CD4-positive, CD25-positive, alpha-beta regulatory T cell (primary cell): Measurements from ENCODE around the gene LILRB3. TPM values are rescaled to one million over a fixed set of nuclear protein-coding genes. Genes with fewer than 3 reads are reported as not detected.
"Not testable (repeated sequence)": the region's sequence is repeated elsewhere in the genome, so short reads cannot be mapped to it uniquely, and the experiment has no call there.

Experiments used
- ATAC-seq, 2 donors: fragments of 150-1000 bp; cut with Tn5 transposase; one replicate each; pipeline ENCODE4 v1.10.0; 2021; ENCODE audit warnings: low read depth in 2 of 2, moderate number of reproducible peaks in 2 of 2, moderate library complexity in 1 of 2
- DNase-seq, 3 donors: peaks; one replicate each; pipeline versions ENCODE4 v3.0.0 to v3.0.0-alpha.2; 2012 to 2022; ENCODE audit warnings: mixed read lengths in 1 of 3
- H3K27ac ChIP-seq: one replicate; pipeline ENCODE4 v1.7.0; 2013; ENCODE audit warnings: mild to moderate bottlenecking, low read length; ENCODE audit not compliant: insufficient read depth, poor library complexity, severe bottlenecking
- H3K27me3 ChIP-seq: one replicate; pipeline ENCODE4 v1.7.0; 2013; ENCODE audit warnings: low read length; ENCODE audit not compliant: control insufficient read depth, insufficient read depth
- H3K36me3 ChIP-seq: one replicate; pipeline ENCODE4 v1.7.0; 2013; ENCODE audit warnings: mild to moderate bottlenecking, low read length, moderate library complexity; ENCODE audit not compliant: control insufficient read depth, insufficient read depth
- H3K4me1 ChIP-seq: 2 replicates; pipeline ENCODE4 v1.7.0; 2013; ENCODE audit warnings: mild to moderate bottlenecking, low read length; ENCODE audit not compliant: insufficient read depth, control insufficient read depth, poor library complexity, severe bottlenecking
- H3K4me3 ChIP-seq: one replicate; pipeline ENCODE4 v1.7.0; 2013; ENCODE audit warnings: low read depth, mild to moderate bottlenecking, low read length, moderate library complexity
- H3K9me3 ChIP-seq, 2 experiments: 1 replicate in 1 of 2; 2 replicates in 1 of 2; pipeline ENCODE4 v1.7.0; 2013; ENCODE audit warnings: low read length in 2 of 2, mild to moderate bottlenecking in 1 of 2, moderate library complexity in 1 of 2; ENCODE audit not compliant: control insufficient read depth in 2 of 2
- H3K27ac Mint-ChIP-seq, 3 donors: one replicate each; pipeline ENCODE4 v1.8.0; 2020 to 2022; ENCODE audit warnings: mild to moderate bottlenecking in 3 of 3, mixed read lengths in 3 of 3, moderate library complexity in 2 of 3
- H3K27me3 Mint-ChIP-seq: one replicate; pipeline ENCODE4 v1.8.0; 2022; ENCODE audit warnings: mild to moderate bottlenecking, mixed read lengths
- H3K36me3 Mint-ChIP-seq: one replicate; pipeline ENCODE4 v1.8.0; 2020; ENCODE audit warnings: mixed read lengths
- H3K4me1 Mint-ChIP-seq, 4 donors: one replicate each; pipeline ENCODE4 v1.8.0; 2020 to 2022; ENCODE audit warnings: mixed read lengths in 4 of 4, mild to moderate bottlenecking in 1 of 4
- H3K4me3 Mint-ChIP-seq, 4 donors: one replicate each; pipeline ENCODE4 v1.8.0; 2020 to 2022; ENCODE audit warnings: mild to moderate bottlenecking in 4 of 4, mixed read lengths in 4 of 4, moderate library complexity in 3 of 4
- H3K9me3 Mint-ChIP-seq, 7 donors: one replicate each; pipeline ENCODE4 v1.8.0; 2020 to 2022; ENCODE audit warnings: mixed read lengths in 7 of 7, mild to moderate bottlenecking in 3 of 7, moderate library complexity in 2 of 7
- polyA plus RNA-seq, 4 donors: library from polyadenylated mRNA; unstranded; fragments of 300-500 nt; fragmentation: Illumina TruSeq; gene quantifications; one replicate each; pipeline ENCODE4 v1.2.3, GENCODE V29; 2021
- total RNA-seq: library from RNA; stranded (reverse); gene quantifications from one replicate; pipeline ENCODE4 v1.2.3, GENCODE V29; 2022

LILRB3 gene
- total and polyA plus RNA-seq, 5 donors from 2014 or later, result 0.07 to 4.1 (median 0.41) TPM; not detected in 1

DNA sequence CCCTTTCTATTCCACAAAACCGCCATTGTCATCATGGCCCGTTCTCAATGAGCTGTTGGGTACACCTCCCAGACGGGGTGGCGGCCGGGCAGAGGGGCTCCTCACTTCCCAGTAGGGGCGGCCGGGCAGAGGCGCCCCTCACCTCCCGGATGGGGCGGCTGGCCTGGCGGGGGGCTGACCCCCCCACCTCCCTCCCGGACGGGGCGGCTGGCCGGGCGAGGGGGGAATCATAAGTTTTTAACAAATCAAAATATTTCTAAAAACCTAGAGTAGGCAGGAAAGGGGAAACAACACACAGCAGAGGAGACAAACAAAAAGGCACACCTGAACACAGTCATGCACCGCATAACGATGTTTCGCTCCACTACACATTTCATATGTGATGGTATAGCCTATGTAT, 8.1 kb downstream of the LILRB3 start:
- not testable (repeated sequence) for H3K9me3 ChIP-seq, H3K4me3 ChIP-seq, ATAC-seq, H3K27ac ChIP-seq, H3K9me3 Mint-ChIP-seq, H3K27ac Mint-ChIP-seq, DNase-seq, H3K27me3 ChIP-seq, H3K4me3 Mint-ChIP-seq, H3K36me3 ChIP-seq, H3K4me1 ChIP-seq, H3K27me3 Mint-ChIP-seq
- Mint-ChIP-seq H3K36me3 (peaks cover 14% of the 10 kb centered on the region), H3K4me1 (peaks cover 0 to 25% (median 15%) of the 10 kb centered on the region in 4 donors)

- H3K27ac ChIP-seq, ATAC-seq, H3K27ac Mint-ChIP-seq, DNase-seq, H3K36me3 ChIP-seq, H3K4me3 Mint-ChIP-seq, H3K27me3 Mint-ChIP-seq, H3K27me3 ChIP-seq, H3K9me3 ChIP-seq, H3K9me3 Mint-ChIP-seq, H3K4me3 ChIP-seq: not testable (repeated sequence)
- peaks cover 0 to 29% (median 17%) of the 10 kb centered on the region in 4 donors for H3K4me1 Mint-ChIP-seq
- peaks cover 14% of the 10 kb centered on the region for H3K4me1 ChIP-seq
- H3K36me3 Mint-ChIP-seq, result peaks cover 14% of the 10 kb centered on the region
Measured at GRCh38 chr19:54214217-54214616, 8.6 kb downstream of the LILRB3 start.

DNA sequence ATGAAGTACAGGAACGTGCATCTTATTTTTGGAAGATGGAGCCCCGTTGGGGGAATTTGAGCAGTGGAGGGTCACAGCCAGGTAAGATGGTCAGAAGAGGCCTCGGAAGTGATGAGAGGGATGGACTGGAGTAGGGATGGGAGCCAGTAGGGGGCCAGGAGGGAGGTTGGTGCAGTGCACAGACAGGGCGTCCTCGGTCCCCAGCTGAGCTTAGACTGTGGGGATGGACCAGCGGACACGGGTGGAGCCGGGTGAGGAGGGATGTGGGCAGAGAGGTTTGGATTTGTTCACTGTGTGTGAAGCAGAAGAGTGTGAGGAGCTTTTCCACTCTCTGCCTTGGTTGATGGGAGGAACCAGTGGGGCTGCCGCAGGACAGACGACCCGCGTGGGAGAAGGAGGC, 11.6 kb downstream of the LILRB3 start:
- H3K4me1 ChIP-seq, result peaks cover 28% of the 10 kb centered on the region
- no peak overlapping the region for H3K4me3 ChIP-seq
- H3K27me3 ChIP-seq, result no peaks in the 10 kb centered on the region
- H3K27ac ChIP-seq, result peak overlapping the region; percentile 54
- ATAC-seq (no peak), DNase-seq (no peak)
- Mint-ChIP-seq H3K9me3 (peaks cover 0 to 2% (median 0%) of the 10 kb centered on the region in 7 donors), H3K27ac (peak overlapping the region; percentile 45 to 82 (median 80)), H3K36me3 (peaks cover 26% of the 10 kb centered on the region), H3K4me3 (peak overlapping the region in 1 of 4 donors; percentile 23), H3K27me3 (no peaks in the 10 kb centered on the region), H3K4me1 (peaks cover 0 to 56% (median 36%) of the 10 kb centered on the region in 4 donors)
- no peaks in the 10 kb centered on the region for H3K9me3 ChIP-seq
- H3K36me3 ChIP-seq, result peaks cover 19% of the 10 kb centered on the region

- Histone ChIP-seq H3K4me1 (peaks cover 39% of the 10 kb centered on the region), H3K4me3 (no peak overlapping the region), H3K27ac (peak overlapping the region; percentile 54), H3K36me3 (peaks cover 30% of the 10 kb centered on the region), H3K9me3 (no peaks in the 10 kb centered on the region), H3K27me3 (no peaks in the 10 kb centered on the region)
- peaks cover 0 to 63% (median 44%) of the 10 kb centered on the region in 4 donors for H3K4me1 Mint-ChIP-seq
- ATAC-seq, result no peak
- H3K27me3 Mint-ChIP-seq, result no peaks in the 10 kb centered on the region
- peaks cover 0 to 2% (median 0%) of the 10 kb centered on the region in 7 donors for H3K9me3 Mint-ChIP-seq
- DNase-seq, result no peak
- peak overlapping the region in 1 of 4 donors; percentile 24 for H3K4me3 Mint-ChIP-seq
- H3K36me3 Mint-ChIP-seq, result peaks cover 32% of the 10 kb centered on the region
- H3K27ac Mint-ChIP-seq, result peak overlapping the region in 1 of 3 donors; percentile 80
Measured at GRCh38 chr19:54209811-54210494, 12.9 kb downstream of the LILRB3 start.

GRCh38 chr19:54209058-54209810, 13.6 kb downstream of the LILRB3 start:
- Mint-ChIP-seq H3K36me3 (peaks cover 32% of the 10 kb centered on the region), H3K4me1 (peaks cover 0 to 70% (median 50%) of the 10 kb centered on the region in 4 donors), H3K9me3 (peaks cover 0 to 2% (median 0%) of the 10 kb centered on the region in 7 donors), H3K4me3 (no peak overlapping the region), H3K27me3 (no peaks in the 10 kb centered on the region), H3K27ac (peak overlapping the region in 1 of 3 donors; percentile 80)
- Histone ChIP-seq H3K27ac (no peak overlapping the region), H3K27me3 (no peaks in the 10 kb centered on the region), H3K9me3 (no peaks in the 10 kb centered on the region), H3K4me1 (peaks cover 46% of the 10 kb centered on the region), H3K4me3 (no peak overlapping the region), H3K36me3 (peaks cover 37% of the 10 kb centered on the region)
- DNase-seq (no peak), ATAC-seq (no peak)

DNA sequence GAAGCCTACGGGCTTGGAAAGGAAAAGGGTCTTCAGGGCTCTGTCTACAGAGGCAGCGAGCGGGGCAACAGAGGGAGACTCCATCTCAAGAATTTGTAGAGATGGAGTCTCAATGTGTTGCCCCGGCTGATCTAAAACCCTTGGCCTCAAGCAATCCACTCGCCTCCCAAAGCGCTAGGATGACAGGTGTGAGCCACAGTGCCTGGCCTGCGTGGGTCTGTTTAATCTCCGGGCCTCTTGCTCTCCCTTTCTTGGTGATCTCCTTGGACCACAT, 14.1 kb downstream of the LILRB3 start:
- peaks cover 42% of the 10 kb centered on the region for H3K36me3 ChIP-seq
- H3K4me3 ChIP-seq, result no peak overlapping the region
- Mint-ChIP-seq H3K27ac (peak overlapping the region in 1 of 3 donors; percentile 75), H3K4me3 (peak overlapping the region in 1 of 4 donors; percentile 70), H3K9me3 (peaks cover 0 to 2% (median 0%) of the 10 kb centered on the region in 7 donors), H3K4me1 (peaks cover 0 to 75% (median 50%) of the 10 kb centered on the region in 4 donors), H3K36me3 (peaks cover 32% of the 10 kb centered on the region), H3K27me3 (no peaks in the 10 kb centered on the region)
- no peak overlapping the region for H3K27ac ChIP-seq
- ATAC-seq, result no peak
- H3K9me3 ChIP-seq, result no peaks in the 10 kb centered on the region
- no peaks in the 10 kb centered on the region for H3K27me3 ChIP-seq
- DNase-seq, result no peak
- H3K4me1 ChIP-seq, result peaks cover 50% of the 10 kb centered on the region

DNA sequence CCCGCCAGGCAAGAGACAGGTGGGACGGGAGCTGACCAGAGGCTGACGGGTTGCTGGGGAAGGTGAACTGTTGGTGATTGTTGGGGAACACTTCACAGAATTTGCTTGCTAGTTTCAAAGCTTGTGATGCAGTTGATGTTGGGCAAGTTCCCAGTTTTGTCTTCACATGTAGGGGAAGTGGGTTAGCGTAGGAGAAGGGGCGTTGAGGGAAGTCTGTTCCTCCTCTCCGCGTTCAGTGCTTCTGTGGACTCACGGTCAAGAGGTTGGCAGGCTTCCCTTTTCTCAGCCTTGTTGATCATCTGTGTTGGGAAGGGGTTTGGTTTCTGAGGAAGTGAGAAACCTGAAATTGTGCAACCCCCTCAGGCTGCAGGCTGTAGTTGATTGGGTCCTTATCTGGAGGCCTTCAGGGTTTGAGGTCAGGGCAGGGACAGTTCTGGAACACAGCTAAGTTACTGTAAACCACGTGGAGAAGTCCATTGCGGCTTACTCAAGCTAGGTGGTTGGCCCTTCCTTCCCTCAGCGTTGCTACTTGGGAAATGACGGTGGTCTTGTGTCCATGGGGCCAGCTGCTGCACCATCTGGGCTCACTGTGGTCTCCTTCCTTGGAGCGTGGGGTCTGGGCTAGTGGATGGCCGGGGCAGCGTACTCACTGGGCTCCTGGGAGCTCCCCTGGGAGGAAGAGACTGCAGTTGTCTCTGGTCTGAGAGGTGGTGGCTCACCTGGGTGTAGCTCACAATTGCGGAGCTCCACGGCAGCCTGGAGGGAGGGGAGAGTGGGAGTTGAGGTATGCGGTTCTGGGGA, 14.6 kb downstream of the LILRB3 start:
- H3K27ac Mint-ChIP-seq, result peak overlapping the region; percentile 65 to 89 (median 75)
- H3K27ac ChIP-seq, result no peak overlapping the region
- peaks cover 56% of the 10 kb centered on the region for H3K4me1 ChIP-seq
- H3K36me3 ChIP-seq, result peaks cover 48% of the 10 kb centered on the region
- DNase-seq, result no peak
- H3K4me3 ChIP-seq, result no peak overlapping the region
- H3K9me3 Mint-ChIP-seq, result peaks cover 0 to 2% (median 0%) of the 10 kb centered on the region in 7 donors
- peaks cover 0 to 81% (median 51%) of the 10 kb centered on the region in 4 donors for H3K4me1 Mint-ChIP-seq
- H3K4me3 Mint-ChIP-seq, result peak overlapping the region in 3 of 4 donors; percentile 48 to 73 (median 70)
- H3K9me3 ChIP-seq, result no peaks in the 10 kb centered on the region
- peaks cover 32% of the 10 kb centered on the region for H3K36me3 Mint-ChIP-seq
- H3K27me3 ChIP-seq, result no peaks in the 10 kb centered on the region
- no peaks in the 10 kb centered on the region for H3K27me3 Mint-ChIP-seq
- peak; percentile 6 to 10 for ATAC-seq
